SH-SY5Y (cell line): Measurements from ENCODE around the gene NCKAP5L.

Experiments
- GATA2 ChIP-seq: IDR thresholded peaks from 2 replicates; pipeline ENCODE4 v1.6.1; 2011; ENCODE audit warnings: mild to moderate bottlenecking, low read depth, low read length
- GATA3 ChIP-seq: IDR thresholded peaks from 2 replicates; pipeline ENCODE4 v1.6.1; 2011; ENCODE audit warnings: low read depth, mild to moderate bottlenecking, low read length, moderate library complexity

DNA sequence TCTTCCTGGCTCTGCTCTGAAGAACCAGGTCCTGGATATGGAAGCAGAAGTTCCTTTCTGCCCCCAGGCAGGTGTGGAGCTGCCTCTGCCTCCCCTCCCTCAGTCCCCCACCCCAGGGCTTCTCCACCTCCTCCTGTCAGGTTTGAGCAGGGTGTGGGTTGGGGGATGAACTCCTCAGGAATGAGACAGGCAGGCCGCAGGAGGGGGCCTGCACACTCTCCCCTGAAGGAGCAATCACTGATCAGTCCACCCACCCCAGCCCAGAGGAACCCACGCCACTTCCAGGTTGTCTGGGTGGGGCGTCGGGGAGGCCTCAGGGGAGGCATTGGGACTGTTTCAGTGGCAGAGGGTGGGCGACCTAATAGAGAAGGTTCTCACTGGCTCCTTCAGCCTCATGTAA is 48.9 kb upstream of the NCKAP5L start:
- TF ChIP-seq GATA2 (no peak), GATA3 (no peak)
